GM21367 (cell line): ENCODE results near the gene MYD88.
A peak's percentile ranks its signal among the peaks of the same experiment; 100 is the strongest.

Experiments
- ATAC-seq: cut with Tn5 transposase; IDR thresholded peaks from one replicate; pipeline ENCODE4 v1.9.1; 2021; ENCODE audit not compliant: unreplicated experiment

The MYD88 gene

GRCh38 chr3:38163841-38164642 is 25.6 kb downstream of the MYD88 start:
- ATAC-seq: no peak

DNA sequence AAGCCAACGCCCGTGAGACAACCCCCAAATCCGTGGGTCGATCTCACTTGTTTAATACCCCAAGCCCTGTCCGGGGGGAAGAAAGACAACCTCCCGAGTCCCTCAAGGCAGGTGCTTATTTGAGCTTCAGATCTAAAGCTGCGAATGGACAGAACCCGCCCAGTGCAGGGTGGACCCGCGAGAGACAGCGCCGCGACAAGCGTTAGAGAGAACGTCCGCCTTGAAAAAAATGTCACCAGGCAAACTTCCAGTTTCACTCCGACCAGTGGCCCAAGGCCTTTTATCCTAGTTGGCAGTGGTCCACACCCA is 26.1 kb downstream of the MYD88 start:
- ATAC-seq: no peak

DNA sequence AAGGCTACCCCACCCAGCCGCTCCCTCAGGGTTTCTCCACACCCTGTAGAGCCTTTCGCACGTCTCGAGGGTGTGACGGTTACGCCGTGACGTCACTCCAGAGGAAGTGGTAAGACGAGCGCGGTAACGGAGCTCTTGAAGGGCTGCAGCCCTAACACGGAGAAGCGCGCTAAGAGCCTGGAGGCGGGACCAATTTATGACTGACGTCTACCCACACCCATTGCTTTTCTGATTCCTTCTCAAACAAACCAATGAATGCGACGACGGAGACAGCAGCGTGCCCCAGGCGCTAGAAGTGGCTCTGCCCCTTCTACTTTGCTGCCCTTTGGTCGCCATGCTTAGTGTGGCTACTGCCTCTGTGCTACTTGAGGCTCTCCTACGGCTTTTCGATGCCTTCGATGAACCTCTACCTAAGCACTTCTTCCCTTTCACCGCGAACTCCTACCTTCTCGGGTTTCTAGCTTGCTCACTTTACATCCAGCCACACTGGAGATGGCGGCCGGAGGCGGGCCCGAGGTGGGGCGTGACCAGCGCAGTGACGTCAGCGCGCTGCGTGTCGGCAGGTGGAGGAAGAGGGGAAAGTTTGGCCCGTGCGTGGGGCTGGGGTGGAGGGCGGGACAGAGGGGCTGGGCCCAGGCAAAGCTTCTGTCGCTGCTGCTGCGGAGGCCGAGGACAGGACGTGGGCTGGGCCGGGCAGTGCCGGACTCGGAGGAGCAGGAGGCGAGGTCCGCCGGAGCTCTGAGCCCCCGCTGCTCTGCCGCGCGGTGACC is 26.7 kb downstream of the MYD88 start, which contains the start of gene OXSR1:
Gene OXSR1, plus strand, starts transcription at position 586 of the 770 bp plus-strand sequence. CDS start 340 bp downstream, outside the sequence.
- peak; percentile 89 for ATAC-seq

DNA sequence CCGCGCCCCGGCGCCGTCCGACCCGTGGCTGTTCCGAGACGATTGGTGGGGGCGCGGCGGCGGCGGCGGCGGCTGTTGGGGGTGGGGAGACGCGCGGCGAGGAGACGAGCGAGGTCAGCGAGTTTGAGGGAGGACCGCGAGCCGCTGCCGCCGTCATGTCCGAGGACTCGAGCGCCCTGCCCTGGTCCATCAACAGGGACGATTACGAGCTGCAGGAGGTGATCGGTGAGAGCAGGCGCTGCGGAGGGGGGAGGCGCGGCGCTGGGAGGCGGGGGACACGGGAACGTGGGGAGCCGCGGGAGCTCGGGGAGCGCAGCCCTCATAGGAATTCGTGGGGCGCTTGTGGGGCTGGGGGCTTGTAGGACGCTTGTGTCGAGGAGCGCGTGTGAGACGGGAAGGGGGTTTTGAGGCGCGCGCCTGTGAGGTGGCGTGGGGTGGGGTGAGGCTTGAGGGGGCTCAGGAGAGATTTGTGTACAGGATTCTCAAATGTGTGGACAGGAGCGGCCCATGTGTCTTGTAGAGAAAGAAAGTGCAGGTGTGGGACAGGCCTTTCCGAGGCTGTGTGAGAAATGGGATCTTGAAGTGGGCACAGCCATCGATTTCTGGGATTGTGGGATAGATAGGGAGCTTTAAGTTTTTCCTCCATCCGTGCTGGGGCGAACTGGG is 27.4 kb downstream of the MYD88 start:
- ATAC-seq: no peak

DNA sequence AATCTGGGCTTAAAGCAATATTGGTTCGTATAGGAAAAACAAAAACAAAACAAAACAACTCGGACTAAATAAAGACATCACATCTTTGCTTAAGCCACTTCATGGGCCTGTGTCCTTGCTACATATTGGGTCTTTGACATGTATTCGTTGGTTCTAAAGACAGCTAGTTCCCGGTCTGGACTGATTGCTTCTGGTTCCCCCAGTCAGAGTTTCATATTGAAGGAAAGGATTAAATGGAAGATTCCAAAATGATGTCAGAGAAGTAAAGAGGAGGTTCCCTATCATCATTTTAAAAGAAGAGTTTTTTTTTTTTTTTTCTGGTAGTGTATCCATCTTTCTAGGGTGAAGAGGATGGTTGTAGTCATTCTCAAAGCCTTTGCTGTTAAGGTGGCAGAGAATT is 29.1 kb downstream of the MYD88 start:
- no peak for ATAC-seq

DNA sequence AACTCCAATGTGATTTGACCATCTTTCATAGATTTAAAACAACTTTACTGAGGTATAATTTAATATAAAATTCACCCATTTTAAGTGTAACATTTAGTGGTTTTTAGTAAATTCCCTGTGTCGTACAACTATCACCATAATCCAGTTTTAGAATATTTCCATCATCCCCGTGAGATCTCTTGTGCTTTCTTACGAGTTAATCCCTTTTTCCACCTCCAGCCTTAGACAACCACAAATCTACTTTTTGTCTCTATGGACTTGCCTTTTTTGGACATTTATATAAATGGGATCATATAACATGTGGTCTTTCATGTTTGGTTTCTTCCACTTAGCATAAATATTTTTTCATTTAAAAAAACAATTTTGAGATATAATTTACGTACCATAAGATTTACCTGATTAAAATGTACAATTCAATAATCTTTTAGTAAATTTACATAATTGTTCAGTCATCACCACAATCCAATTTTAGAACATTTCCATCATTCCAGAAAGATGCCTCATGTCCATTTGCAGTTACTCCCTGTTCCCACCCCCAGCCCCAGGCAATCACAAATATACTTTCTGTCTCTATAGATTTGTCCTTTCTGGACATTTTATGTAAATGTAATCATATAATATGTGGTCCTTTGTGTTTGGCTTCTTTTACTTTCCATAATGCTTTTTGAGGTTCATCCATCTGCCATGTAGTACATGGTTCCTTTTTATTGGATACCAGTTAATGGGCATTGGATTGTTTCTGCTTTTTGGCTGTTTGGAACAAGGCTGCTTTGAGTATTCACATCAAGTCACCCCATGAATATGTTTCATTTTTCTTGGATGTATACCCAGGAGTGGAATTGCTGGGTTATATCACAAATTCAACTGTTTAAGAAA is 29.9 kb downstream of the MYD88 start:
- ATAC-seq: no peak

- no peak for ATAC-seq
Measured at GRCh38 chr3:38169027-38169317, 30.5 kb downstream of the MYD88 start.

DNA sequence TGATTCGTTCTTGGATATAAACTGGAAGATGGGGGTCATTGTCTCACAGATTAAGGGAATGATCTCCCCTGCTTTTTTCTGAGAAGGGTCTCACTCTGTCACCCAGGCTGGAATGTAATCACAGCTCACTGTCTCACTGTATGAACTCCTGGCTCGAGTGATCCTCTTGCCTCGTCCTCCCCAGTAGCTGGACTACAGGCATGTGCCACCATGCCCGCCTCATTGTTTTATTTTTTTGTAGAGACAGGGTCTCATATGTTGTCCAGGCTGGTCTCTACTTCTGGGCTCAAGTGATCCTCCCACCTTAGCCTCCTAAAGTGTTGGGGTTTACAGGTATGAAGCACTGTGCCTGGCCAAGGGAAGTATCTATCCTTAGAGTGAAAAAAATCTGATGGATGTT is 32.3 kb downstream of the MYD88 start:
- ATAC-seq: no peak

GRCh38 chr3:38171622-38172021 is 33.2 kb downstream of the MYD88 start:
- ATAC-seq: no peak

DNA sequence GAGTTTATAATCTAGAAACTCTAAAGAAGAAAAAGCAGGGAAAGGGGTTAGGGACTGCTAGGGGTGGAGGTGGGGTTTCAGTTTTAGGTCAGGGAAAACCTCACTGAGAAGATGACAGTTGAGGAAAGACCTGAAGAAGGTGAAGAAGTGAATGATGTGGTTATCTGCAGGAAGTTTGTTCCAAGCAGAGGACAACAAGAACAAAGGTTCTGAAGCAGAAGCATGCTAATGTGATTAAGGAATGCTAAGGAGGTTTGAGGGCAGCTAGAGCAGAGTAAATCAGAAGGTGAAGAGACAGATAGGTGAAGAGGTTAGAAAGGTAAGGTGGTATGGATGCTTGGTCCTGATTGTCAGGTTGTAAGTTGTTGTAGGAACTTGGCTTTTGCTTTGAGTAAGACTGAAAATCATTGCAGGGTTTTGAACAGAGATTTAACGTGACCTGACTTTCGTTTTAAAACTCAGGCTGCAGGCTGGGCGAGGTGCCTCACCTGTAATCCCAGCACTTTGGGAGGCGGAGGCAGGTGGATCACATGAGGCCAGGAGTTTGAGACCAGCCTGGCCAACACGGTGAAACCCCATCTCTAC is 35.5 kb downstream of the MYD88 start:
- ATAC-seq: peak; percentile 47

DNA sequence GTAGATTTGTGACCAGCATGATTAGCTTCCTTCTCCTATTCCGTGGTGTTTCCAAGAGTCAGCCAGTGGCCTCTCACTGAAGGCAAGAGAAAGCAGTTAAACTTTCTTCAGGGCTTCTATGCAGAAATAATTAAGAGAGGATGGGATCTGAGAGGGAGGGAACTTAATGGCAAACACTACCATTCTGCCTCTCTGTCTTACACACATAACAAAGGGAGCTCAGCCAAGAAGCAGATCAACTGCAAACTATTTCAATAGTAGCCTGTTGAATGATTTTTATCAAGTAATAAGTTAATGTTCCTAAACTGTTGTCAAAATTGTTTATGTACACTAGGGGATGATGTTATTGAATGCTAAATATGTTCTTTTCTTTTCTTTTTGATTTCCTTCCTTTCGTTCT is 38.7 kb downstream of the MYD88 start:
- ATAC-seq: no peak

DNA sequence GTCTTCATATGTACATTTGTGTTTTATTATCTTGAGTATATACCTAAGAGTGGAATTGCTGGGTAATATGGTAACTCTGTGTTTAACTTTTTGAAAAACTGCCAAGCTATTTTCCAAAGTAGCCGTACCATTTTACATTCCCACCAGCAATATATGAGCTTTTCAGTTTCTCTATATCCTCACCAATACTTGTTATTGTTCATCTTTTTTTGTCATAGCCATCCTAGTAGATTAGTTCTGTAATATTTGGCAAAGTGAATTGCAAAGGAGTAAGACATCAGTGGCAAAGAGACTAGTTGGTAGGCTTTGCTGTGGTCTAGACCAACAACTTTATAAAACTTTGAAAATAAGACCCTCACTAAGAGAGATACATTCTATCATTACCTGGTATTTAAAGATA is 48.3 kb downstream of the MYD88 start:
- no peak for ATAC-seq

GRCh38 chr3:38190481-38190881 is 52.0 kb downstream of the MYD88 start:
- no peak for ATAC-seq
